ENCODE data around the gene YES1.
"Not testable (repeated sequence)": the region's sequence is repeated elsewhere in the genome, so short reads cannot be mapped to it uniquely, and the experiment has no call there.

The YES1 gene

DNA sequence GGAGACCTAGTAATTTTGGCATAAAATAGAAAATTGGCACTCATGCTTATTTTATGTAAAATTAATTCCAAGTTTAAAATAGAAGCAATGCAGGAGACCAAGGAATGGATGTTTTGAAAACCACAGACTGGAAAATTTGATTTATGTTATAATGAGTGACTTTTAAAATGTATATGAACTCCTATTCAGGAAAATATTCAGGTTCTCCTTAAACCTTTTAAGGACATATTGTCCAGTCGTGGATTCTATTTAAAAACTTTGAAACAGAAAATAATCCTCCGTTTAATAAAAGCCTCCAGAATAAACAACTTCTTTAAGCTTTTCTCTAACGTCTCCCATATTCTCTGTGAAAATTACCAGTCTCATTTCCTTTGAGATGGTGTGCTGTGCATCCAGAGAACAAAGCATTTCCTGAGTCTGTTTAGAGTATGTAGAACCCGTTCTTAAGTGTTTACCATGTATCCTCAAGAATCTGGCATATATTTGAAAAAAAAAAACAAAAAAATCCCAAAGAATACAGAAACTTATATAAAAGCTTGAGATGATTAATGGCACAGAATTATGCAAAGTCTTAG is 8.6 kb upstream of the YES1 start:
- DNase-seq, result no peak

DNA sequence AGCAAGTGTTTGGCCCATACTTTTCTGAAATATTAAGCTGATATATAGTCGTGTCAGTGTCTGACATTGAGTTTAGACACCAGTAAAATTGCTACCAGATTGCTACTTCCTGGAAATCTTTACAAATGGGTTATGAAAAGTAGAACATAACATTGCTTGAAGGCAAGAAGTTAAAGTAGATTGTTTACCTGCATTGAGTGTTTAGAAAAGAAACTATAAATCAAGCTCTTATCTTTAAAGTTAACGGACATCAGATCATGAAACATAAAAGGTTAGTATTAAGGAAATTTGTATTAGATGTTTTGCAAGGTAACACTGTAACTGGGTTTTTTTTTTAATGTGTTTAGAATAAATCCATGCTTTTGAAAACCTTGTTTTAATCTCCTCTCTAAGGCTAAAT is 4.8 kb upstream of the YES1 start:
- no peak for DNase-seq

- no peak for DNase-seq
Observed at GRCh38 chr18:816088-816653, 4.1 kb upstream of the YES1 start.

- DNase-seq, result no peak
Observed at GRCh38 chr18:815353-815752, 3.3 kb upstream of the YES1 start.

DNA sequence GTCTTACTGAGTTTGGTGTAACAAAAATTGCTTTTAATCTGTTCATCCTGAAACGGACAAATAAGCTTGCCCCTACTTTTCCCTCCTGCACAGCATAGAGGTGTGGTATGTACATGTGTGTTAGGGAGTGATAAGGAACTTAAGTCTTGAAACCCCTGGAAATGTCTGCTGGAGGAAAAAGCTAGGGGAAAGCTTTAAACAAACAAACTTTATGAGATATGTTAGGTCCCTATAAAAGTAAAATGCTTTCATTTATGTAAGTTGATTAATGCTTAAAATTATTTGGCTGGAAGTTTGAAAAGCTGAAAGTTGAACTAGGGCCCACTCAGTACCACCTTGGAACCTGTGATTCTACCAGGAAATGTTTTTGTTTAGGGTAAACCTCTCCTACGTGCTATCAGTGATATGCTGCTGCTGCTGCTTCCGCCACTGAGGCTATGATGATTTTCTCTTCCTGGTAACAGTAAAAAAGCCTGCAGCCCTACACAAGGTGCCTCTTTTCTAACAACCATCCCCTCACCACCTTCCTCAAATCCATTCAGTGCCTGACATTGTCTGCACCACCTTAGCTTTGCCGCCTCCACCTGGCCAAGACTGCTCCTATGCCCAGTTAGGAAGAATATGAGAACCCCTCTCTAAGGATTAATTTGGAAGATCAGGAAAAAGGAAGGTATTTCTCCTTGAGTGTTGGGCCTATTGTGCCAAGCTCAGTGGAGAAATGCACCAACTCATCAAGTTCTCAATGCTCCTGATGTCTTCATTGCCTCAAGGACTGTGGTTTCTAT is 2.5 kb upstream of the YES1 start:
- DNase-seq, result no peak

DNA sequence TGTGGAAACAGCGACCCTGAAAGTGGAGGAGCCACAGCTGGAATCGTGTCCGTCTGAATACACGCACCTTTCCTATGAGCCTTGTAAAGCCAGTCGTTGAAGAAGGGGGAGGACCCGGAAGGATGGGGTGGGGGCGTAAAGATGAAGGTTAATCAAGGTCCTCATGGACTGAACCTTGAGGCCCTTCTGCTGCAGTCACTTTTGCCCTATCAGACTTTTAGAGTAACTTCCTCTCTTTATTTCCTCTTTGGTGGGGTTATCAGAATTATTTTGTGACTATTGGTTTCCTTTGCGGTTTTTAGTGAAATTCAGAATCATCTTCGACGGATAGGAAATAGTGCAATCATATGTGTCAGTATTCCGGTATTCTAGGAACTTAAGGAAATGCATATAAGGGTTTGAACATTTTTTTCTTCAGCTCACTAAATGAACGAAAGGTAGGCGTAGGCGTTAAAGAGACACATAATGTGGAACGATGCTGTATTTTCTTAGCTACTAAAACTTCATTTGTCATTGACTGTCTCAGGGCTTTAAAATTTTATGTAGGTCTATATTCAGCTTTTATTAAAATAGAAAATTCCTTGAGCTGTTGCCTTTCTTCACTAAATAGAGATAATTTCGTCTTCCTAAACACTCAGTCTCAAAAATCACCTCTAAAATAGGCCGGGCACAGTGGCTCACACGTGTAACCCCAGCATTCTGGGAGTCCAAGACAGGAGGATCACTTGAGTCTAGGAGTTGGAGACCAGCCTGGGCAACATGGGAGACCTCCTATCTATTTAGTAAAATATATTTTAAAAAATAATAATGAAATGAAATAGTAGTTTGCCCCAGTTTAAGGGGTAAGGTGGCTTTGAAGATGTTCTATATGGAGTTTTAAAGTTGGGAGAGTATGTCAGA is 1.4 kb upstream of the YES1 start:
- peak; percentile 78 for DNase-seq

DNA sequence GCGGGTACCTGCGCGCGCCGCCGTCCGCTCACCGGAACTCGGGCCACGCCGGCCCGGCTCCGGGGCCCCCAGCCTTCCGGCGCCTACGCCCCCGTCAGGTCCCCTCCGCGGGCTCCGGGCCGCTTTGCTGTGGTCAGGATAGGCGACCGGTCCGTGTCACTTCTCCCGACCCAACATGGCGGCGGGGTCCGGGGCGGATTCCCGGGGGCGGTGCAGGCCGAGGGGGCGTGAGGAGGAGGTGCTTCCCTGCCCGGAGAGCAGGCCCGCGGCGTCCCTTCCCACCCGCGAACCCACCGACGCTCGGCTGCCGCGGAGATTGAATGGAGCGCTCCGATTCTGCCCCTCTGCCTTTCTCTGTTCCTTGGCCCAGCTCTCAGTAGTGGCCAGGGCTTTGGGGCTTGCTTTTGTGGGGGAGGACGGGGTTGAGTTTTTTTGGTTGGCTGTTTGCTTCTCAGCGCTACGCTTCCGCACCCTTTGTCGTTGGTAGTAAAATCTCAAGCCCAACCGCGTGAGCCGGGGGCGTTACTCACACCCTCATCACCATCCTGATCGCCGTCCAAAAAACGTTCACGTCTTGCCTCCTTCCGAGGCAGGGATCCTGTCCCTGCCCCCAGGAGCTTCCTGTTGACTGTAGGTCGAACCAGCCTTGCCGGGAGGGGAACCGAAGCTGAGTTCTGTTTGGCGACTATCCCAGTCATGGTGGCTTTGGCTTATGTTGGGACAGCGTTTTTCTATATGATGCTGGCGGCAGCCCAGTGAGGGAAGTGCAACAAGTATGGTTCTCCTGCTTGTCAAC is 532 bp upstream of the YES1 start:
- peak; percentile 38 for DNase-seq

DNA sequence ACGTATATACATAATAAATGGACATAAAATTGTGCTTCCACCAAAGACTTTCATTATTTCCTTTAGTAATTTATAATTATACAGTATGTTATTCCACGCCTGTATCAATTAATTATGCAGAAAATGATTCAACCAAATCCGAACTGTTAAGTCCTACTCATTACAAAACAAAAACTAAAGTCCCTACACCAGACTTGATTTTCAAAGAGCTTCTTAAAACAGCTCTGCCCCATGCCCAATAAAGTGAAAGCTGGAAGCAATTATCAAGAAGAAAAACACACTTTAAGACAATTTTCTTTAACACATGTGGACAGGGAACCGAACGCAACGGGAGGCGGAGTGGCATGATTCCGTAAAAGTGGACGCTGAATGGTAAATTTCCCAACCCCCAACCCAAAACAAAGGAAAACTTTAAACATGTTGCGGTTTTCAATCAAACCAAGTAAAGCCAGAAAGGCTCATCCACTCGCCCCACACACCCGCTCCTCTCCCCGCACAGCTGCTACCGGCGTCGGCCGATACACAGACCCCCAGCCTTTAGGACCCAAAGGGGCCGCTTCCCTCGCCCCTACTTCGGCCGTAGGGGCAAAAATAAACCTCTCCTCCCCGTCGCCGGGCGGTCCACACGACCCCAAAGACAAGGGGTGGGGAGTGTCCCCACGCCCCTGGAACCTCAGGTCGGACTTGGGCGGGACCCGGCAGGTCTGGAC is 705 bp downstream of the YES1 start:
- DNase-seq, result no peak

DNA sequence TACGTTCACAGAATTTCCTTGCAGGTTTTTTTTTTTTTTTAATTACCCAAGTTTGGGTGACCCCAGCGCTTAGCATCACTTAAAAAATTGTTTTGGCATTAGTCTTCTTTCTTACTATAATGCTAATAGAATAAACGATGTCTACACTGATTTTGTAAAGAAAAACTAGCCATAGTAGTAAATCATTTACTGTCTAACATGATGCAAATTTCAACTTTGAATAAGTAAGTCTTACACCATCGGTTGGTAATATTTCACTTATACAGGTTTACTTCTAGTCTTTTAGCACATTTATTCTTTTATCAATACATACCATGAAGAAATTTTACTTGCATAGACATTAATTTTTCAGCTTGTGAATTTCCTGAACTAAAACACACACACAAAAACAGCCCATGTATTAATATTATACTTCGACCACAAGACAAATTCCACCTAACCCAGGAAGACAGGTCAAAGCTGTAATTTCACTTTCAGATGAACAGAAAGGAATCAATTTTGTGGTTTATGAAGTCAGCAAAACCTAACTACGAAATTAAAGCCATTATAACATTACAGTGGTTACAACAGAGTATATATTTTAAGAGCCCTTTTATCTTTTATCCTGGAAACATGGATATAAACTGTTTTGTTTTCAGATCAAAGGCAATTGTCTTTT is 1.9 kb downstream of the YES1 start:
- no peak for DNase-seq

- not testable (repeated sequence) for DNase-seq
Observed at GRCh38 chr18:809228-809627, 2.8 kb downstream of the YES1 start.

DNA sequence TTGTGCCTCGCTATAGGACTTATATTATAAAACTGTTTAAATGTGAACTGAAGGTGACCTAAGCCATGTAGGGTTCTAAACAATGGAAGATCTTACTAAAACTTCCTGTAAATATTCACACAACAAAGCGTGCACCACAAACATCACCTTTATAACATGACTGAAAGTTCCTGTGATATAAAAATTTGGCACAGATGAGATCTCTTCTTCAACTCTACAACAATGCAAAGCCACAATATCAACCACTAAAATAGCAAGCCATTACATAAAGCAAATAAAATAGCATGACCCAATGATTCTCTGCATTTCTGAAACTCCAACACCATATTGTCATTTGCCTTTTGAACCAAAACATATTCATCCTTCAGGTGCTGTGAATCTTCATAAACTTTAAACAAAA is 3.5 kb downstream of the YES1 start:
- no peak for DNase-seq

DNA sequence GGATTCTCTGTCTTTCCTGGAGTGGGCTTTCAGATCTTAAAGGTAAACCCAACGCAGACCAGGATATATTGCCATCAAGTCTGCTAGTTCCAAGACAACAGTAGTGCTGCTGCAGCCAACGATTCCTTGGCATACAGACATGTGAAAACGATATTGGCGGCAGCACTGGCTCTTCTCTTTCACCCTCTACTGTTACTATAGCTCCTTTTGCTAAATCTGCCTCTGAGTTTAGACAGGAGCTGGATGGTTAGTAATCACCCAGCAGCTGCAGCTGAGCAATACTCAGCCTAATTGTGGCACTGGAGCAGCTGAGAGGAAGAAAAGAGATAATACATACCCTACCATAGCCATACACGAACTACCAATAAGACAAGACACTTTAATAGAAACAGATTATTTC is 4.0 kb downstream of the YES1 start:
- no peak for DNase-seq

DNA sequence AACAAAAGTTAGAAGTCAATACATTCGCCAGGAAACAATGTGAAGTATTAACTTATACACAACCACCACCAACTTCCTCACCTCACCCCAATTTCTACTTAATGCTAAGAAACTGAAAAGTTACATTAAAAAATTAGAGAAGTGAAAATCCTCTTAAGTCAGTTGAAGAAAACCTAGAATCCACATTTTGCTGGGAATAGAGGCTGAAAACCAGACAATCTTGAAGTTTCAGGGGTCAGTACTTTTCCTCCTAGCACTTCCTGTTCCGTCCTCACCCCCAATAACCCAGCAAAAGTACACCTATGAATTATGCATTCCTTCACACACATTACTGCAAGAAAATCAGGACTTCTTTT is 6.3 kb downstream of the YES1 start:
- DNase-seq, result no peak

- no peak for DNase-seq
Observed at GRCh38 chr18:805008-805754, 6.9 kb downstream of the YES1 start.

- peak; percentile 61 for DNase-seq
Observed at GRCh38 chr18:801137-801536, 10.9 kb downstream of the YES1 start.

- no peak for DNase-seq
Observed at GRCh38 chr18:799943-800342, 12.1 kb downstream of the YES1 start.

- not testable (repeated sequence) for DNase-seq
Observed at GRCh38 chr18:795383-795782, 16.7 kb downstream of the YES1 start.

DNA sequence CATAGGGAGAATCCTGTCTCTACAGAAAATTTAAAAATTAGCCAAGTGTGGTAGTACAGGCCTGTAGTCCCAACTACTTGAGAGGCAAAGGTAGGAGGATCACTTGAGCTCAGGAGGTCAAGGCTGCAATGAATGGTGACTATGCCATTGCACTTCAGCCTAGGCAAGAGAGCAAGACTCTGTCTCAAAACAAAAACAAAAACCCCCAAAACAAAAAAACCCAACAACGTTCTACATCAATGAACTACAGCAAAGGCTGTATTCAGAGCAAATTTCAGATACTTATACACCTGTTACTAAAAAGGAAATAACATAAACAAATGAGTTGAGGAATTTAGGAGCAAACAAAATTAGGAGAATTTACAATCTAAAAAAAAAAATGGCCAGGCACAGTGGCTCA is 22.6 kb downstream of the YES1 start:
- no peak for DNase-seq

GRCh38 chr18:785242-785641 is 26.8 kb downstream of the YES1 start:
- DNase-seq, result peak; percentile 29

- DNase-seq, result no peak
Observed at GRCh38 chr18:784470-785172, 27.4 kb downstream of the YES1 start.

All from inflammatory macrophage treated with lipopolysaccharide for 4 hours (primary cell).